Measurements from ENCODE around the gene EPHA2.

EPHA2 gene

DNA sequence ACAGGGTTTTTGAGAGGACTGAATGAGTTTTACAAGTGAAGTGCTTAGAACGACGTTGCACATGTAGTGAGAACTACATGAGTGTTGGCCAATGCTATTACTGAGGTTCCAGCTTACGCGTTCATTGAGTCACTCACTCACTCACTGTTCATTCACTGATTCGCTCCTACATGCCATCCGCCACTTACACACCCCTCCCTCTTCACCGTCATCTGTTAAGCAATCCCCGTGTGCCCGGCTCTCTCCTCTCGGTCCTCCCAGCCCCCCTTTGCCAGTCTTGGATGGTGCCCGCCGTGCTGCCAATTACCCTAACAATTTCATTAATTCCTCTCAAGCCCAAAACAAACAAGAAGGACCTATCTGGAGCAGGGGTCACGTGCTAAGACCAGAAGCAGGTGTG is 27.3 kb upstream of the EPHA2 start:
- no peak overlapping the region for H3K9ac ChIP-seq (ENCODE audit: low read length)
- H3K27me3 ChIP-seq (replicated peaks; ENCODE audit: control insufficient read depth, insufficient read depth, low read length): no peaks in the 10 kb centered on the region
- peaks cover 29% of the 10 kb centered on the region for H3K4me1 ChIP-seq (ENCODE audit: control insufficient read depth, insufficient read depth, low read length)
- no peak overlapping the region for H3K4me3 ChIP-seq (ENCODE audit: low read length)
- no peak for DNase-seq (ENCODE audit: low read depth)
- H3K36me3 ChIP-seq (ENCODE audit: control insufficient read depth, insufficient read depth, low read length, severe bottlenecking): no peaks in the 10 kb centered on the region
- no peaks in the 10 kb centered on the region for H3K9me3 ChIP-seq (ENCODE audit: control insufficient read depth, low read length)

DNA sequence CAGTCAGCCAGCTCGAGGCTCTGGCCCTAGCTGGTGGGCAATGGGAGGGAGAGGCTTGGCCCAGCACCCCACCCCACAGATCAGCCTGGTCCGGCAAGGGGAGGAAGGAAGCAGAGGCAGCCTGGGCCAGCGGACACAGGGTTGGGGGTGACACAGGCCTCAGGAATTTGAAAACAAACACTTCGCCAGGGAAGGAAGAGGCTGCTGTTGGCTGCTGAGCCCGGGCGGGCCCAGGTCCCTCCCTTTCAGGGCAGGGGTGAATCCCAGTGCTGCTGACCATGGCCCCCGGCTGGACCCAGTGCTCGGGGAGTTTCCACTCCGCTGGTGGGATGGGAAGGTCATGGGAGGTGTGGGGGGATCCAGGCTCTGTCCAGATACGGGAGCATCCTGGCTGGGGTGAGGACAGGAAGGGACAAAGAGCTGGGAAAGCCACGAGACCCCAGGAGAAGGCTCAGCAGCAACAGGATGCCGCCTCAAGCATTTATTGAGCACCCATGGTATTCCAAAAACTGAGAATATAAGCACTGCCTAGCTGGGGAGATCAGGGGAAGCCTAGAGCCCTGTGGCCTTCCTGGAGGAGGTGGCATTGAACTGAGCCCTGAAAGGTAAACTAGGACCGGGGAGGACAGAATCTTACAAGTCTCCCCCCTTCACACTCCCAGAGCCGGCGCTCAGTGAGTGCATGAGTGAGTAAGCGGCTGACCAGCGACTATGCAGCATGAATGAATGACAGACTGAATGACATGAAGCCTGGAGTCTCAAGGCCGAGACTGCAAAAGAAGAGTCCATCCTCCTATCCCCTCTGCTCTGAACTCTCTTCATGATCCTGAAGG is 26.2 kb upstream of the EPHA2 start:
- H3K27me3 ChIP-seq (replicated peaks; ENCODE audit: control insufficient read depth, insufficient read depth, low read length): no peaks in the 10 kb centered on the region
- peaks cover 25% of the 10 kb centered on the region for H3K4me1 ChIP-seq (ENCODE audit: control insufficient read depth, insufficient read depth, low read length)
- H3K4me3 ChIP-seq (ENCODE audit: low read length): peak overlapping the region; percentile 35
- H3K9ac ChIP-seq (ENCODE audit: low read length): peak overlapping the region; percentile 85
- peak; percentile 95 for DNase-seq (ENCODE audit: low read depth)
- no peaks in the 10 kb centered on the region for H3K9me3 ChIP-seq (ENCODE audit: control insufficient read depth, low read length)
- H3K36me3 ChIP-seq (ENCODE audit: control insufficient read depth, insufficient read depth, low read length, severe bottlenecking): no peaks in the 10 kb centered on the region

DNA sequence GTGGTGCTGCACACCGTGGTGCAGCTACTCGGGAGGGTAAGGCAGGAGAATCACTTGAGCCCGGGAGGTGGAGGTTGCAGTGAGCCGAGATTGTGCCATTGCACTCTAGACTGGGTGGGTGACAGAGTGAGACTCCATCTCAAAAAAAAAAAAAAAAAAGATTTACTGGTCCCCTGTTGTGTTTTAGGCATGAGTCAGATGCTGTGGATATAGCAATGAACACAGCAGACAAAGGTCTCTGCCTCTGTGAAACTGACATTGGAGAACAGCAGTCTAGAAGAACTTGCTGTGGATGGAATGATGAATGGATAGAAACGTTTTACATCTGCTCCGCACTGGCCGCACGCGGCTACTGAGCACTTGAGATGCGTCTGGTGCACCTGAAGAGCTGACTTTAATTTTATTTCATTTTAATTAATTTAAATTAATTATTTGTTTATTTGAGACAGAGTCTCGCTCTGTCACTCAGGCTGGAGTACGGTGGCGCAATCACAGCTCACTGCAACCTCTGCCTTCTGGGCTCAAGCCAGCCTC is 24.5 kb upstream of the EPHA2 start:
- H3K9me3 ChIP-seq (ENCODE audit: control insufficient read depth, low read length): no peaks in the 10 kb centered on the region
- H3K4me3 ChIP-seq (ENCODE audit: low read length): no peak overlapping the region
- H3K4me1 ChIP-seq (ENCODE audit: control insufficient read depth, insufficient read depth, low read length): peaks cover 39% of the 10 kb centered on the region
- H3K27me3 ChIP-seq (replicated peaks; ENCODE audit: control insufficient read depth, insufficient read depth, low read length): no peaks in the 10 kb centered on the region
- H3K36me3 ChIP-seq (ENCODE audit: control insufficient read depth, insufficient read depth, low read length, severe bottlenecking): no peaks in the 10 kb centered on the region
- DNase-seq (ENCODE audit: low read depth): peak; percentile 26
- H3K9ac ChIP-seq (ENCODE audit: low read length): peak overlapping the region; percentile 85

DNA sequence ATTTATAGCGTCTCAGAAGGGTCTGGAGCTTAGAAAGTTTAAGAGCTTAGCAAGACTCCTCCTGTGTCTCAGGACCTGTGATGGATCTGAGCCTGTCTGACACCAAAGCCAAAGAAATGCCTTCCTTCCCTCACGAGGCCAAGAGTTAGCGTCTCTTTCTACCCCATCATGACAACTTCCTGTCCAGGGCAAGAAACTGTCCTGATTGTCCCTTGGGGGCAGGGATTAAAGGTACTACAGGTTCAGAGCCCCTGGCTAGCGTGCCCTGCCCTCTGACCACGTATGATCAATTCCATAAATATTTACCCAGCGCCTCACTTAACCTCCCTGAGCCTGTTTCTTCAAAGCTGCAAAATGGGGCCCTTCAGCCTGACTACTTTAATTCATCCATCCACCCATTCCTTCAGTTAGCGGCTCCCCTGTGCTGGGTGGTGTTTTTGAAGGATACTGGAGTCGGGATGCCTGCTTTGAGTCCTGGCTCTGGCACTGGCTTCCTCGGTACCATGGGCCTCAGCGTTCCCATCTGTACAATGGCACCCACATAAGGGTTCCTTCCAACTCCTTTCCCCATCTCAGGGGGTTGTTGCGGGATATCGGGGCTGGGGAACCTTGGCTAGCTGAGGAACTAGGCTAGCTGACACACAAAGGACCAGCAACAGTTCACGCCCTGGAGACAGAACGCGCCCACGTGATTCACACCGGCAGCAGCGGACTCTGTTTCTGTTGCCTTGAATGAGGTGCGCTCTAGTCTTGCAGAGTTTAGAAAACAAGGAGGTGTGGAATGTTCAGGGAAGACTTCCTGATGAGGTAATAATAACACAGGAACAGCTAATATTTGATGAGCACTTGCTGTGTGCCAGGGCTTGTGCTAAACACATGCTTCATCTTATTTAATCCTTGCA is 23.0 kb upstream of the EPHA2 start:
- no peak for DNase-seq (ENCODE audit: low read depth)

DNA sequence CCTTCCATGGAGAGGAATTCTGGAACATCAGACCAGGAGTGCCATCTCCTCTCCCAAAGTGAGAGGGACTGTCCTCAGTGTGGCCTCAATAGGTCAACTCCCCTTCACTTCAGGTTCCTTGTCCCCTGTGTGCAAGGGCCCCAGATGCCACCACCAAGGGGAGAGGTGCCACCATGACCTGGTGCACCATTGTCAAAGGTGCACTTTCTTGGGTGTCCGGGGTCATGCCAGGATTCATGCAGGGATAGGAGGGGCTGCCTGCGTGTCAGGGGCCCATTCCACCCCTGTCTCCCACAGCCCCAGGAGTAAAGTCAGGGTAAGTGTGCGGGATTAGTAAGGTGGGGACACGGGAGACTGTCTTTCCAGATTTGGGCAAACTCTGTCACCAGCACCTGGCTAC is 21.4 kb upstream of the EPHA2 start:
- Histone ChIP-seq H3K9ac (ENCODE audit: low read length) (no peak overlapping the region), H3K9me3 (ENCODE audit: control insufficient read depth, low read length) (no peaks in the 10 kb centered on the region), H3K36me3 (ENCODE audit: control insufficient read depth, insufficient read depth, low read length, severe bottlenecking) (no peaks in the 10 kb centered on the region), H3K27me3 (replicated peaks; ENCODE audit: control insufficient read depth, insufficient read depth, low read length) (no peaks in the 10 kb centered on the region), H3K4me1 (ENCODE audit: control insufficient read depth, insufficient read depth, low read length) (peaks cover 56% of the 10 kb centered on the region), H3K4me3 (ENCODE audit: low read length) (no peak overlapping the region)
- no peak for DNase-seq (ENCODE audit: low read depth)

More for the DNA sequence above, 23.0 kb upstream of the EPHA2 start:
- Histone ChIP-seq H3K4me1 (ENCODE audit: control insufficient read depth, insufficient read depth, low read length) (peaks cover 51% of the 10 kb centered on the region), H3K36me3 (ENCODE audit: control insufficient read depth, insufficient read depth, low read length, severe bottlenecking) (no peaks in the 10 kb centered on the region), H3K27me3 (replicated peaks; ENCODE audit: control insufficient read depth, insufficient read depth, low read length) (no peaks in the 10 kb centered on the region), H3K9ac (ENCODE audit: low read length) (no peak overlapping the region), H3K4me3 (ENCODE audit: low read length) (no peak overlapping the region), H3K9me3 (ENCODE audit: control insufficient read depth, low read length) (no peaks in the 10 kb centered on the region)

DNA sequence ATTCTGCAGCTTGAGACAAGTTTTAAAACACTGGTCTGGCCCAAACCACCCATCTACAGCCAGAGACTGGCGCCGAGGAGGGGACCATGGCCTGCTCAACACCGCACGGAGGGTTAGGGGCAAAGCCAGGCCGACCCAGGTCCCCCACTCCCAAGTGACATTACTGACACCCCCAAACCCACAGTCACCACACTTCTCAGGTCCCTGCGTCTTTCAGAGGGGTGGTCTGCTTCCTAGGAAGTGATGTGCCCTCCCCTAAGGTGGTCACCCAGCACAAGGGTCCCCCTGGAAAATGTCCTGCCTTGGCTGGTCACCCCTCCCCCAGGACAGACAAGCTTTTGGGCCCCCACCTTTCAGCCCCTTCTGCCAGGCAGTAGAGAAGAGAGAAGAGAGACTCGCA is 20.8 kb upstream of the EPHA2 start:
- Histone ChIP-seq H3K9ac (ENCODE audit: low read length) (peak overlapping the region; percentile 76), H3K36me3 (ENCODE audit: control insufficient read depth, insufficient read depth, low read length, severe bottlenecking) (no peaks in the 10 kb centered on the region), H3K4me3 (ENCODE audit: low read length) (no peak overlapping the region), H3K4me1 (ENCODE audit: control insufficient read depth, insufficient read depth, low read length) (peaks cover 49% of the 10 kb centered on the region), H3K27me3 (replicated peaks; ENCODE audit: control insufficient read depth, insufficient read depth, low read length) (no peaks in the 10 kb centered on the region), H3K9me3 (ENCODE audit: control insufficient read depth, low read length) (no peaks in the 10 kb centered on the region)
- DNase-seq (ENCODE audit: low read depth): no peak

DNA sequence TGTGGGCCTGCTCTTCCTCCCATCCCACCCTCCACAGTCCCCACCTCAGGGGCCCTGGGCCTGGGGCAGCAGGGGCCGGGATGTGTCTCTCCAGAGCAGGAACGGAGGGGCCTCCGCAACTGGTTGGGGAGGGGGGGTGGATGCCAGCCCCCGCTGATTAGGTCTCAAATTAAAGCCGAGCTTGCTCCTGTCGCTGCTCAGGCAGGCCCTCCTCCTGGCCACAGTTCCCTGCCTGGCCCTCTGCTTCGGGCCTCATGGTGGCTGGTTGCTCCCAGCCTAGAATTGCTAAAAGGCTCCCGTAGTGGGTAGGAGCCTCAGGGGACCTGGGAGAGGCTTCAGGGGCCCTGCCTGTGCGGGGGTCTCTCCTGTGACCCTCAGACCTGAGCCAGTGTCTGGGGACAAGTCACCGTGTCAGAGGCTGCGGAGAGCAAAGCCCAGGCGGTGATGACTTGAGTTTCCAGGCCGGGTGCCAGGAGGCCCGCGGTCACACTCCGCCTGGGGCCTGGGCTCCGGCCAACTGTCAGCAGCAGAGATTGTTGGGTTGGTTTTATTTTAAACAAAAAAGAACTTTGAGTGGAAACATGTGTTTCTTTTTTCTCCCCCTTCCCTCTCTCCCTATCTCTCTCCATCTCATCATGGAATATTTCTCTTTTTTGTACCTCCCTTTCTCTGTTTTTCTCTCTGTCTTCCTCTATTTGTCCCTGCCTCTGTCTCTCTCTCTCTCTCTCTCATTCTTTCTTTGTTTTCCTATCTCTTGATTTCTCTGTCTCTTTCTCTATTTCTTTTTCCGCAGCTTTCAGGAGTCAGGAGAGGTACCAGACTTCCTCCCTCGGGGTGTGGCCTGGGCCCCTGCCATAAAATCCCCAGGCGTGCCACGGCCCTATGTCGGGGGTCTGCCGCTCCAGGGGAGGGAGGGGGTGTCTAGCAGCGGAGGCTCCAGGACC is 20.0 kb upstream of the EPHA2 start:
- peaks cover 41% of the 10 kb centered on the region for H3K4me1 ChIP-seq (ENCODE audit: control insufficient read depth, insufficient read depth, low read length)
- no peaks in the 10 kb centered on the region for H3K27me3 ChIP-seq (replicated peaks; ENCODE audit: control insufficient read depth, insufficient read depth, low read length)
- H3K4me3 ChIP-seq (ENCODE audit: low read length): no peak overlapping the region
- no peaks in the 10 kb centered on the region for H3K9me3 ChIP-seq (ENCODE audit: control insufficient read depth, low read length)
- DNase-seq (ENCODE audit: low read depth): peak; percentile 97
- no peaks in the 10 kb centered on the region for H3K36me3 ChIP-seq (ENCODE audit: control insufficient read depth, insufficient read depth, low read length, severe bottlenecking)
- peak overlapping the region; percentile 76 for H3K9ac ChIP-seq (ENCODE audit: low read length)

DNA sequence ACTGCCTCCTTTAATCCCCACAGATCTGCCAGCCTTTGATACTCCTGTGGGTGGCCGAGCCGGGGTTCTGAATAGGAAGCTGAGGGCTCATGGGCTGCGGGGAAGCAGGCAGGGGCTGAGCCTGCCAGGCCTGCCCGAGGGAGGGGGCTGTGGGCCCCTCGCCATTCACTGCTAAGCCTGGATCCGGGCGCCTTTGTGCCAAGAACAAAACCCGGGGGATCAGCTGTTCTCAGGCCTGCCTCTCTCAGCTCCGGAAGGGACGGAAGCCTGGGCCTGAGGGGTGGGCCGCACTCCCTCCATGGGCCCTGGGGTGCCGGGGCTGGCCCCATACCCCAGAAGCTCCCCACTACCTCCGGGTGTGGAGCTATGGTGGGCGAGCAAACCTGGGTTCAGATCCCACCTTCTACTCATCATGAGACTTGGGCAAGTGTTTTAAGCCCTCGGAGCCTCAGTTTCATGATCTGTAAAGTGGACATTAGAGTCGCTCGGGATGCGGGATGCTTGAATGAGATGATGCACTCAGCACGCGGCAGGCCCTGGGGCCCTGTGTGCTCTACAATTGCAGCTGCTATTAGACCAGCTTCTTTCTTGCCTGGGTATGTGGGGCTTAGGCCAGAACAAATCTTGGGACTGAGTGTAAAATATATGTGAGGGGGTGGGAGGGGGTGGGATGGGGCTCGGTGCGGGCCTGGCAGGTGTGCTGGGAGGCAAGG is 19.2 kb upstream of the EPHA2 start:
- no peak overlapping the region for H3K4me3 ChIP-seq (ENCODE audit: low read length)
- DNase-seq (ENCODE audit: low read depth): peak; percentile 40
- peaks cover 35% of the 10 kb centered on the region for H3K4me1 ChIP-seq (ENCODE audit: control insufficient read depth, insufficient read depth, low read length)
- no peaks in the 10 kb centered on the region for H3K9me3 ChIP-seq (ENCODE audit: control insufficient read depth, low read length)
- no peaks in the 10 kb centered on the region for H3K36me3 ChIP-seq (ENCODE audit: control insufficient read depth, insufficient read depth, low read length, severe bottlenecking)
- no peaks in the 10 kb centered on the region for H3K27me3 ChIP-seq (replicated peaks; ENCODE audit: control insufficient read depth, insufficient read depth, low read length)
- H3K9ac ChIP-seq (ENCODE audit: low read length): peak overlapping the region; percentile 40

DNA sequence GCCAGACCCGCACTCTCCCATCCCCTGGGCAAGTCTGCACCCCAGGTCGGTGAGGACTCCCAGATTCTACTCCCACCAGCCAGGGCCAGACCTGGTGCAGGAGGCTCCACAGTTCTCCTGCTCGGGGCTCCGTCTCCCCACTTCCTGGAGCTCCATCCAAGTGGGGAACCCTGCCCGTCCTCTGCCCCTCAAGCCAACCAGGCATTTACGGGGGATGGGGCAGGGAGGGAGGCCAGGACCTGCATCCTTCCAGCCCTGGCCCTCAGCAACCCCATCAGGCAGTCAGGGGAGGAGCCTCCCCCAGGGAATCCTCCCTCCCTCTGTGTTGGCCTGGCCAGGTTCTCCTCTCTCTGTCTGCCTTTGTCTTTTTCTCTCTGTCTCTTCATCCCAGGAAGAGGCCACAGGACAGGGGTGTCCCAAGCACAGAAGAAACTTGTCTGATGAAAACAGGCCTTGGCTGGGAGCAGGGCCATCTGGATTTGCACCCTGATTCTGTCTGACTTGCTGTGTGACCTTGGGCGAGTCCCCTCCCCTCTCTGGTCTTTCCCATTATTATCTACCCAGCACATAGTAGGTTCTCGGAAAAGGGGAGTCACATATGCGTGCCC is 18.5 kb upstream of the EPHA2 start:
- DNase-seq (ENCODE audit: low read depth): peak; percentile 28
- peaks cover 35% of the 10 kb centered on the region for H3K4me1 ChIP-seq (ENCODE audit: control insufficient read depth, insufficient read depth, low read length)

More for the DNA sequence above, 18.5 kb upstream of the EPHA2 start:
- no peaks in the 10 kb centered on the region for H3K36me3 ChIP-seq (ENCODE audit: control insufficient read depth, insufficient read depth, low read length, severe bottlenecking)
- H3K27me3 ChIP-seq (replicated peaks; ENCODE audit: control insufficient read depth, insufficient read depth, low read length): no peaks in the 10 kb centered on the region
- H3K9me3 ChIP-seq (ENCODE audit: control insufficient read depth, low read length): no peaks in the 10 kb centered on the region
- H3K9ac ChIP-seq (ENCODE audit: low read length): no peak overlapping the region
- no peak overlapping the region for H3K4me3 ChIP-seq (ENCODE audit: low read length)
